HEK293T (cell line): ENCODE measurements around the gene KRTAP5-2.

Experiments
- CTCF ChIA-PET: fragments of 350-600 bp; formaldehyde crosslinking; extraction: SDS; loops from one replicate; lab custom pipeline; 2021; ENCODE audit warnings: antibody characterized with exemption, inconsistent platforms; lab: Yijun Ruan, JAX
- POLR2A ChIA-PET: fragments of 350-600 bp; formaldehyde crosslinking; extraction: SDS; loops from one replicate; lab custom pipeline; 2020; ENCODE audit warnings: antibody characterized with exemption, inconsistent platforms; lab: Yijun Ruan, JAX
- DNase-seq: peaks from one replicate; pipeline ENCODE4 v3.0.0; 2012; ENCODE audit warnings: mixed read lengths; ENCODE audit errors: extremely low spot score
- ARNT ChIP-seq: fragments of 450-650 bp; IDR thresholded peaks from 2 replicates; pipeline ENCODE4 v1.6.1; 2017; ENCODE audit warnings: mild to moderate bottlenecking
- BHLHE40 ChIP-seq: fragments of 450-650 bp; IDR thresholded peaks from 2 replicates; pipeline ENCODE4 v1.6.1; 2016; ENCODE audit warnings: mild to moderate bottlenecking, moderate library complexity, borderline replicate concordance
- CTBP1 ChIP-seq: fragments of 450-650 bp; IDR thresholded peaks from 2 replicates; pipeline ENCODE4 v1.6.1; 2016; ENCODE audit warnings: borderline replicate concordance
- ELF4 ChIP-seq: fragments of 450-650 bp; IDR thresholded peaks from 2 replicates; pipeline ENCODE4 v1.6.1; 2017; ENCODE audit warnings: antibody characterized with exemption
- FOXA1 ChIP-seq: fragments of 450-650 bp; IDR thresholded peaks from 2 replicates; pipeline ENCODE4 v1.6.1; 2016; ENCODE audit warnings: mild to moderate bottlenecking
- FOXK2 ChIP-seq: fragments of 450-650 bp; IDR thresholded peaks from 2 replicates; pipeline ENCODE4 v1.6.1; 2016; ENCODE audit warnings: mild to moderate bottlenecking
- FOXM1 ChIP-seq: fragments of 450-650 bp; IDR thresholded peaks from 2 replicates; pipeline ENCODE4 v1.6.1; 2017; ENCODE audit warnings: mild to moderate bottlenecking, borderline replicate concordance
- HDGF ChIP-seq: fragments of 450-650 bp; IDR thresholded peaks from 2 replicates; pipeline ENCODE4 v1.6.1; 2017; ENCODE audit warnings: antibody characterized with exemption, borderline replicate concordance
- L3MBTL2 ChIP-seq: fragments of 450-650 bp; conservative IDR thresholded peaks from 2 replicates; pipeline ENCODE4 v1.6.1; 2016; ENCODE audit warnings: mild to moderate bottlenecking
- LEF1 ChIP-seq: fragments of 450-650 bp; IDR thresholded peaks from 2 replicates; pipeline ENCODE4 v1.6.1; 2017; ENCODE audit warnings: mild to moderate bottlenecking, borderline replicate concordance
- NFRKB ChIP-seq: fragments of 450-650 bp; IDR thresholded peaks from 2 replicates; pipeline ENCODE4 v1.6.1; 2016; ENCODE audit warnings: mild to moderate bottlenecking, moderate library complexity
- PKNOX1 ChIP-seq: fragments of 450-650 bp; IDR thresholded peaks from 2 replicates; pipeline ENCODE4 v1.6.1; 2016
- SP1 ChIP-seq: fragments of 450-650 bp; IDR thresholded peaks from 2 replicates; pipeline ENCODE4 v1.6.1; 2017
- SUZ12 ChIP-seq: fragments of 450-650 bp; IDR thresholded peaks from 2 replicates; pipeline ENCODE4 v1.6.1; 2016; ENCODE audit warnings: mild to moderate bottlenecking
- TARDBP ChIP-seq: fragments of 450-650 bp; IDR thresholded peaks from 2 replicates; pipeline ENCODE4 v1.6.1; 2016
- ZNF384 ChIP-seq: fragments of 450-650 bp; IDR thresholded peaks from 2 replicates; pipeline ENCODE4 v1.6.1; 2016

KRTAP5-2 gene

GRCh38 chr11:1629326-1630185 is 31.5 kb upstream of the KRTAP5-2 start, which contains the start of gene KRTAP5-5:
TSS of gene KRTAP5-5 (plus strand) at chr11:1629775. CDS start at chr11:1629841, 66 bp downstream.
- no peak for TF ChIP-seq NFRKB
- TF ChIP-seq ELF4: no peak
- no peak for TF ChIP-seq SUZ12
- TF ChIP-seq L3MBTL2: no peak
- TF ChIP-seq TARDBP: no peak
- TF ChIP-seq HDGF: no peak
- TF ChIP-seq FOXM1: no peak
- TF ChIP-seq FOXA1: no peak
- TF ChIP-seq ARNT: no peak
- no peak for TF ChIP-seq SP1
- TF ChIP-seq PKNOX1: no peak
- TF ChIP-seq FOXK2: no peak
- TF ChIP-seq BHLHE40: no peak
- TF ChIP-seq CTBP1: no peak
- no peak for TF ChIP-seq LEF1
- TF ChIP-seq ZNF384: no peak
- ChIA-PET POLR2A (no interaction called here), CTCF (interaction anchor here (0.6 to 1.5 kb wide), 3 partner anchors 8 to 34 kb away, joined by 3 read pairs; no protein-coding TSS in a partner anchor)
- no peak for DNase-seq

- CTCF ChIA-PET: interaction anchor here (0.6 to 1.0 kb wide), 4 partner anchors 9 to 1449 kb away, joined by 3 read pairs; no protein-coding TSS in a partner anchor
- POLR2A ChIA-PET: no interaction called here
- TF ChIP-seq BHLHE40 (no peak), ZNF384 (no peak), ELF4 (no peak), LEF1 (no peak), CTBP1 (no peak), PKNOX1 (no peak), FOXA1 (no peak), SP1 (no peak), ARNT (no peak), HDGF (no peak), L3MBTL2 (no peak), FOXK2 (no peak), TARDBP (no peak)
- peak; percentile 89 for DNase-seq
Observed at GRCh38 chr11:1628506-1629325, 30.6 kb upstream of the KRTAP5-2 start.

- TF ChIP-seq SP1: no peak
- ChIA-PET POLR2A (no interaction called here), CTCF (interaction anchor here (1.0 kb wide), 1 partner anchor 27 kb away, joined by 3 read pairs; no protein-coding TSS in a partner anchor)
- DNase-seq: no peak
Observed at GRCh38 chr11:1625541-1625940, 27.4 kb upstream of the KRTAP5-2 start.

- POLR2A ChIA-PET: no interaction called here
- CTCF ChIA-PET: interaction anchor here (0.6 kb wide), 1 partner anchor 38 kb away, joined by 4 read pairs; no protein-coding TSS in a partner anchor
- DNase-seq: no peak
- TF ChIP-seq FOXK2 (no peak), PKNOX1 (no peak), HDGF (no peak), L3MBTL2 (no peak), CTBP1 (no peak), FOXA1 (no peak), ARNT (no peak), SP1 (no peak), SUZ12 (no peak), BHLHE40 (no peak), ELF4 (no peak), ZNF384 (no peak), NFRKB (no peak), FOXM1 (no peak), LEF1 (no peak), TARDBP (no peak)
Observed at GRCh38 chr11:1624621-1625020, 26.5 kb upstream of the KRTAP5-2 start.

- no peak for DNase-seq
- no peak for TF ChIP-seq CTBP1
- TF ChIP-seq L3MBTL2: no peak
- no peak for TF ChIP-seq FOXM1
- no peak for TF ChIP-seq LEF1
- TF ChIP-seq FOXK2: no peak
- no peak for TF ChIP-seq PKNOX1
- TF ChIP-seq FOXA1: no peak
- no peak for TF ChIP-seq SUZ12
- TF ChIP-seq TARDBP: no peak
- no peak for TF ChIP-seq ARNT
- TF ChIP-seq NFRKB: no peak
- TF ChIP-seq ZNF384: no peak
- ChIA-PET POLR2A (no interaction called here), CTCF (interaction anchor here (0.7 to 1.3 kb wide), 3 partner anchors 16 to 70 kb away, joined by 3 read pairs; no protein-coding TSS in a partner anchor)
Observed at GRCh38 chr11:1623716-1624115, 25.6 kb upstream of the KRTAP5-2 start.
